ENCODE measurements around the gene CLASP1.
"Not testable (repeated sequence)": the region's sequence is repeated elsewhere in the genome, so short reads cannot be mapped to it uniquely, and the experiment has no call there.

Gene CLASP1

GRCh38 chr2:121319941-121320340 lies 329.3 kb downstream of the CLASP1 start:
- DNase-seq (ENCODE audit: low read depth): no peak

GRCh38 chr2:121316986-121317385 lies 332.3 kb downstream of the CLASP1 start:
- no peak for DNase-seq (ENCODE audit: low read depth)

GRCh38 chr2:121313701-121314100 lies 335.6 kb downstream of the CLASP1 start:
- not testable (repeated sequence) for DNase-seq (ENCODE audit: low read depth)

GRCh38 chr2:121309801-121310200 lies 339.5 kb downstream of the CLASP1 start:
- no peak for DNase-seq (ENCODE audit: low read depth)

- no peak for DNase-seq (ENCODE audit: low read depth)
These were observed 339.9 kb downstream of the CLASP1 start for GRCh38 chr2:121309323-121309722.

- DNase-seq (ENCODE audit: low read depth): no peak
These were observed 342.2 kb downstream of the CLASP1 start for GRCh38 chr2:121307048-121307447.

- no peak for DNase-seq (ENCODE audit: low read depth)
These were observed 344.3 kb downstream of the CLASP1 start for GRCh38 chr2:121304941-121305340.

GRCh38 chr2:121303531-121304263 lies 345.6 kb downstream of the CLASP1 start:
- DNase-seq (ENCODE audit: low read depth): no peak

- DNase-seq (ENCODE audit: low read depth): not testable (repeated sequence)
These were observed 348.1 kb downstream of the CLASP1 start for GRCh38 chr2:121301190-121301589.

GRCh38 chr2:121298476-121298875 lies 350.8 kb downstream of the CLASP1 start:
- DNase-seq (ENCODE audit: low read depth): no peak

- not testable (repeated sequence) for DNase-seq (ENCODE audit: low read depth)
These were observed 351.4 kb downstream of the CLASP1 start for GRCh38 chr2:121297866-121298265.

GRCh38 chr2:121297217-121297830 lies 351.9 kb downstream of the CLASP1 start:
- no peak for DNase-seq (ENCODE audit: low read depth)

- DNase-seq (ENCODE audit: low read depth): no peak
These were observed 353.2 kb downstream of the CLASP1 start for GRCh38 chr2:121295911-121296650.

- DNase-seq (ENCODE audit: low read depth): no peak
These were observed 354.1 kb downstream of the CLASP1 start for GRCh38 chr2:121294881-121295840.

GRCh38 chr2:121293450-121294325 lies 355.6 kb downstream of the CLASP1 start:
- no peak for DNase-seq (ENCODE audit: low read depth)

- no peak for DNase-seq (ENCODE audit: low read depth)
These were observed 358.0 kb downstream of the CLASP1 start for GRCh38 chr2:121291251-121291580.

GRCh38 chr2:121289271-121289670 lies 360.0 kb downstream of the CLASP1 start:
- DNase-seq (ENCODE audit: low read depth): no peak

- DNase-seq (ENCODE audit: low read depth): no peak
These were observed 360.6 kb downstream of the CLASP1 start for GRCh38 chr2:121288454-121289231.

GRCh38 chr2:121287956-121288355 lies 361.3 kb downstream of the CLASP1 start:
- no peak for DNase-seq (ENCODE audit: low read depth)

Data from T-helper 22 cell (primary cell).